NCI-H774 (cell line): Measurements from ENCODE around the gene VMO1.
"Not testable (repeated sequence)": the region's sequence is repeated elsewhere in the genome, so short reads cannot be mapped to it uniquely, and the experiment has no call there.

Source experiments
- DNase-seq: peaks from one replicate; lab custom pipeline; 2025; lab: John Stamatoyannopoulos, UW

Gene VMO1, protein sequence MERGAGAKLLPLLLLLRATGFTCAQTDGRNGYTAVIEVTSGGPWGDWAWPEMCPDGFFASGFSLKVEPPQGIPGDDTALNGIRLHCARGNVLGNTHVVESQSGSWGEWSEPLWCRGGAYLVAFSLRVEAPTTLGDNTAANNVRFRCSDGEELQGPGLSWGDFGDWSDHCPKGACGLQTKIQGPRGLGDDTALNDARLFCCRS

DNA sequence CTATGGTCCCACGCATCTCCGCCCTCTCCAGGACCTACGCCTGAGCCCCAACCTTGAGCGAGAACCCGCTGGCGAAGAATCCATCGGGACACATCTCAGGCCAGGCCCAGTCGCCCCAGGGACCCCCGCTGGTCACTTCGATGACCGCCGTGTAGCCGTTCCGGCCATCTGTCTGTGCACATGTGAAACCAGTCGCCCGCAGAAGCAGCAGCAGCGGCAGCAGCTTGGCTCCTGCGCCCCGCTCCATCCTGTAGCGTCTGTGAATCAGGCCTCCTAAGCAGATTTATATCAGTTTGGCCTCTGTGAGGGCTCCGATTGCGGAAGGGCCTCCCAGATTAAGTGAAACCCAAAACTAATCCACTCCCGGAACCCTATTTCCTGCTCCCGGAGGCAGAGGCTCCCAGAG, at the start of gene VMO1:
Gene VMO1 (minus strand): TSS at position 259 of the 406 bp plus-strand sequence. CDS start 12 bp downstream, at position 247.
- no peak for DNase-seq

DNA sequence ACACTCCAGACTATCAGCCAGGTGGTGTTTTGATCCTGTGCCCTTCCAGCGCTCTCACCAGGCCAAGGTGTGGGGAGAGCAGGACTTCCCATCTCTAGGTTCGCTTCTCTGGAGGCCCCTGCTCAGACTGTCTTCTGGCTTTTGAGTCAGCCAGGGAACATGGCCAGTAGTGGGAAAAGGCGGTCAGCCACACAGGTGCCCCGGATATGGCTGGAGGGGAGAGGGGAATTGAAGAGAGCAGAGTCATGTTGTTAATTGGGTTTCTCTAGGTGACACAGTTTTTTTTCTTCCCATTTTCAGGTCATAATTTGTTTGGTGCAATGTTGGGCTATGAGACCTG, 48.5 kb upstream of the VMO1 start:
- no peak for DNase-seq

DNA sequence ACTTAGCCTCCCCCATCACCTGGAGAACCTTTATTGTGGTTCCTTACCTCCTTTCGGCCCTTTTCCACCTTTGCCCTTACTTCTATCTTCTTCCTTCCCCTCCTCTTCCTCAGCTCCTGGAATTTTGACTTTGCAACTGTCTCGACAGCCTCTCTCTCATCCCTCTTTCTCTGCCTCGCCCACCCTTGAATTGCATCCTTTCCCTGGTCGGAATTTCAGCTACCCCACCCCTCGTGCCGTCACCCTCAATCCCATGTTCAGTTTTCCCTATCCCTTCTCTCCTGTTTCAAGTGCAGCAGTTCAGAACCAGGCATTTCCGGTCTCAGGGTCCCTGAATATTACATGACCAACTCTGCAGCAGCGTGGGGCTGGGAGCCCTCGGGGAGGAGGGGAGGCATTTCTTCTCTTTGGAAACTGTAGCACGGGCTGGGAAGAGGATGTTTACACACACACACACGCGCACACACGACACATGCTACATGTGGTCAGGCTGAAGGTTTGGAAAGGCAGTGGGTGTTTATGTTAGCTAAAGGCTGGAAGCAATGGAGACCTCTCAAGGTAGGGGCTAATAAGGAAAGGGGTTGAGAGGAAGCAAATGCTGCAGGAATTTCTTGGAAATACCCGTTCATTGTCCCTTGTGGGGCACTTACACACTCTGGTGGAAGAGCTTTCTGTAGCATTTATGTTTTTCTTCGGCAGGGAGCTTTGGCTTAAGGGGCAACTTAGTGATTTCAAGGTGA, 47.9 kb upstream of the VMO1 start:
- no peak for DNase-seq

DNA sequence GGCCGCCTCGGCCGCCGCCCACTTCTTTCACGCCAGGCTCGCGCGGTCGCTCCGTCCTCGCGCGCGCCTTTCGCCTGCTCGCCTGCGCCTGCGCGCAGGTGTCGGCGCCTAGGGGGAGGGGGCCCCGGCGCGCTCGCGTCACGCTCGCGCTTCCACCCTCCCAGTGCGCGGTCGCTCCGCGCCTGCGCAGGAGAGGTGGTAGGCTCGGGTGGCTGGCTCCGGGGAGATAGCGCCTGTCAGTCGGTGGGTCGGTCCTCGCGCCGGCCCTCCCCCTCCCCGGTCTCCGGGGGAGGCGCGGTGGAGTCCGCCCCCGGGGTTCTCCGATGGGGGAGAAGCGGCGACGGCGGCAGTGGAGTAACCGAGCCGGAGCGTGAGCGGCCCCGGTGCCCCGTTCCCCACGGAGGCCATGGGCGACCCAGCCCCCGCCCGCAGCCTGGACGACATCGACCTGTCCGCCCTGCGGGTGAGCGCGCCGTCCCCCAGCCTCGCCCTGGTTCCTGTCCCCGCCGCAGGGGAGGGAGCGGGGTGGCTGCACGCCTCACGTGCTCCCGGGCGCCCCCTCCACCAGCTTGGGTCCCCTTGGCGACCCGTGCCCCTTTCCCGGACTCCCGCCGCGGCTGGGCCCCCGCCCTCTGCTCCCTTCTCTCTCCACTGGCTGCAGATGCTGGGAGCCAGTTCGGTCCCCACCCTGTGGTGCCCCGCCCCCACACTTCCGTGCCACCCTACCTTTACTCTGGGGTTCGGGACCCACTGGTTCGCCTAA, 47.2 kb upstream of the VMO1 start, which contains the start of gene MINK1:
Gene MINK1 (plus strand): TSS at position 163 of the 763 bp plus-strand sequence. CDS start 244 bp downstream, at position 407.
- DNase-seq = peak; percentile 79

DNA sequence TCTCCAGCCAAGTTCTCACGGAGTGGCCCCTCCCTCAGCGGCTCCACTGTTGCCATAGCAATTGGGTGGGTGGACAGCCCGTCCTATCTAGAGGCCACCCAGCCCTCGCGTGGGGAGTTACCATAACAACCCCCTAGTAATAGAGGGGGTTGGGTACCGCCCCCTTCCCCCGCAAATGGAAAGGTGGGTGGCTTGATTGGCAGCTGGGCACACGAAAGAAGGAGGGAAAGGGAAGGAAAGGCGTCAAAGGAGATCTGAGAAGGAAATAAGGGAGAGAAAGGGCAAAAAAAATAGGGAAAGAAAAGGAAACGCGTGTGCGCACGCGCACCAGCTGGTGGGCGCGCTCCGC, 46.6 kb upstream of the VMO1 start:
- not testable (repeated sequence) for DNase-seq

DNA sequence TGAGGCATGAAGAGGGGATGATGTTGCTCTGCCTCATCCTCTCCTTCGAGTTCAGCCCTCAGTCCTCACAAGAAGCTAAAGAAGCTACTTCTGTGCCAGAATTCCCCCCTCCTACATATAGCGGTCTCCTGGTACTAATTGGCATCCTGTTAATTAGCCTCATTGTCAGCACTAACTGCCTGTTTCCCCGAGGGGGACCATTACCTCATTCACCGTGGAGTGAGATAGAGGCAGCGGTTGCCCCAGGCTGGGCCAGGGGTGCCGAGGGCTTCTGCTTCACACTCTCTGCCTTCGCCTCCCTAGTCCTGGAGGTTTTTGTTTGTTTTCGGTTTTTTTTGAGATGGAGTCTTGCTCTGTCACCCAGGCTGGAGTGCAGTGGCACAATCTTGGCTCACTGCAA, 41.2 kb upstream of the VMO1 start:
- no peak for DNase-seq

DNA sequence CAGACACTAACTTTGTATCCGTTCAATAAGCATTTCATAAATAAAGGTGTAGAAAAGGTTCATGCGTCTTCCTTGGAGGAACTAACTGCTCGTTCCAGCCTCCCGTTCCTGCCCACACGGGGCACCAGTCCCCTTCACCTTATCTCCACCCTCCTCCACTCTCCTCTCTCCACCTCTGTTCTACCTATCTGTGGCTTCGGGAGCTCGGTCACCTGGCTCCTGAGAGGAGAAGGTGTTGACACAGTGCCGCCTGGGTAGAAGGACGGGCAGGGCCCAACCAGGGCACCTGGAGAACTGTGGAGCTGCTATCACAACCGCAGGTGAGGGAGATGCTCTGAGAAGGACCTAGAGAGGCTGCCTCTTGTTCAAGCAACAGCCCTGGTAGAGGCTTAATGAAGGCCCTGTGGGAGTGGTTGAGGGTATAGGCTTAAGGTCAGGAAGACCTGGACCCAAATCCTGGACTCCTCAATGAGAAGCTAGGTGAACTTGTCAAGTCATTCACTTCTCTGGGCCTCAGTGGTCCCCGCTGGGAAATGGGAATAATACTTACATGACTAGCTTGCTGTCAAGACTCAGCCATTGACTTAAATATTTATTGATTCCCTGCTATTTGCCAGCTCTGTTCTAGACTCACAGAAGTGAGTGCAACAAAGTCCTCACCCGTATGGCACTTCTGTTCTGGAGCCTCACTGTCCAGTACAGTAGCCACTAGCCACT, 37.4 kb upstream of the VMO1 start:
- DNase-seq = no peak

DNA sequence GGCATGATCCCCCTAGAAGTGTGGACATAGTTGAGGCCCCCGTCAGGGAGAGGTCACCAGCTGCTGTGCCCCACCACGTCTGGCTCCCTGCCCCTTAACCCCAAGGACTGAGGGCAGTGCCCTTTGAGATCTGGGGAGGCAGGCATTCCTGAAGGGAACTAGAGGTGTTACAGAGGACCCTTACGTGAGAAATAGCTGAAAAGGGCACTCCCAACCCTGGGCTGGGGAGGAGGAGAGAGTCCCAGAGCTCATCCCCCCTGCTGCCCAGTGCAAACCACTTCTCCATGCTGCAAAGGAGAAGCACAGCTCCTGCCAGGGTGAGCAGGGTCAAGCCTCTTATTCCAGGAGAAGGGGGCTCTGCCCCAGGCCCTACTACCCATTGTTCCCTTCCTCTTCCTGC, 36.7 kb upstream of the VMO1 start:
- DNase-seq = no peak

DNA sequence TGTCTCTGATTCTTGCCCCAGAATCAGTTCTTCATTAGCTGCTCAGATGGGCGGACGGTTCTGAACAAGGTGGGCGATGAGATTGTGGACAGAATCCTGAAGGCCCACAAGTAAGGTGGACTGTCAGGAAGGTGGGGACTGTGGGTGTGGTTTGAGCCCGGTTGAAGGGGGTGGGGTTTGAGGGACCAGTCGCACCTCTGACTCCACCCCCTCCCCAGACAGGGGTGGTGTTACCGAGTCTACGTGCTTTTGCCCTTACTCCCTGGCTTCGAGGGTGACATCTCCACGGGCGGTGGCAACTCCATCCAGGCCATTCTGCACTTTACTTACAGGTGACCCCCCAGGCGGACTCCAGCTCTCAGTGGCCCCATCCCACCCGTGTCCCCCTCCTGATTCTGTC, 32.1 kb upstream of the VMO1 start:
- DNase-seq = no peak

DNA sequence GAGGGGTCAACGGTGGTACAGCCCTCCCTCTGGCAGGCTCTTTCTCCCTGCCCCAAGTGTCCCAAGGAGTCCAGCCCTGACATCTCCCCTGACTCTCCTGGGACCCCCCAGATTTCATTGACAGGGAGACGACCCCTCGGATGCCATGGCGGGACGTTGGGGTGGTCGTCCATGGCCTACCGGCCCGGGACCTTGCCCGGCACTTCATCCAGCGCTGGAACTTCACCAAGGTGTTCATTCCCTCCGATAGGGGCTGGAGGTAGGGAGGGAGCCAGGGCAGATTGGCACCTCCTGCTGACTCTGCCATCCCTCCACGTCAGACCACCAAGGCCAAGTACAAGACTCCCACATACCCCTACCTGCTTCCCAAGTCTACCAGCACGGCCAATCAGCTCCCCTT, 30.7 kb upstream of the VMO1 start:
- DNase-seq = no peak

DNA sequence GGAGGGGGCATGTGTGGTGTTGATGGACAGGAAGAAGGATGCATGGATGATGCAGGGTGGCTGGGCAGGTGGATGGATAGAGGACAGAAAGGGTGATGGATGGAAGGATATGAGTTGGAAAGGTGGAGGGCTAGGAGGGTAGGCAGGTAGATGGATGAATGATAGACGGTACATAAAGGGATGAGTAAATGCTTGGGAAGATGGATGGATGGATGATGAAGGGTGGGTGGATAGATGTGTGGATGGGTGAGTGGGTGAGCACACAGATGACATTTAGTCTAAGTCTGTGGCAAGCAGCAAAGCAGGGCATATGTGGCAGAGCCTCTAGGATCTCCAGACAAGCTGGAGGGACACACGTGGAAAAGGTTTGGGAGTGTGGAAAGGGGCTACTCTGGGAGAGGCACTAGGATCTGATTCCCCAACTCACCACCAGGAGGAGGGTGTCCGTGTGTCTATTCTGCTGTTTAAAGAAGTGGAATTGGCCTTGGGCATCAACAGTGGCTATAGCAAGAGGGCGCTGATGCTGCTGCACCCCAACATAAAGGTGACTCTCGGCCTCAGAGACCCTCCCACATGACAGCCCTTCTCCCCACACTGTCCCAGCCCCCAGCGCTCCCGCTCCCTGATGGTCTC, 29.0 kb upstream of the VMO1 start:
- DNase-seq = no peak

DNA sequence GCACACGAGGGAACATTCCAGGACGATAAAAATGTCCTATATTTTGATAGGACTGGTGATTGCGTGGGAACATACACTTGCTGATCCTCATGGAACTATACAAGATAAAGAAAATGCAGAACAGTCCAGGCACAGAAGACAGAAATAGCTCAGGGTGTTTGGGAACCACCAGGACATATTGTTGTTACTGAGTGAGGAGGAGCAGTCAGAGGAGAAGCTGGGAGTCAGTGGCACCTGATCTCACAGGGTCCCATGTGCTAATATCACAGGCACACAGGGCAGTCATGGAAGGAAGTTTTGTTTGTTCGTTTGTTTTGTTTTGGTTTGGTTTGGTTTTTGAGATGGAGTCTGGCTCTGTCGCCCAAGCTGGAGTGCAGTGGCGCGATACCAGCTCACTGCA, 26.5 kb upstream of the VMO1 start:
- no peak for DNase-seq

DNA sequence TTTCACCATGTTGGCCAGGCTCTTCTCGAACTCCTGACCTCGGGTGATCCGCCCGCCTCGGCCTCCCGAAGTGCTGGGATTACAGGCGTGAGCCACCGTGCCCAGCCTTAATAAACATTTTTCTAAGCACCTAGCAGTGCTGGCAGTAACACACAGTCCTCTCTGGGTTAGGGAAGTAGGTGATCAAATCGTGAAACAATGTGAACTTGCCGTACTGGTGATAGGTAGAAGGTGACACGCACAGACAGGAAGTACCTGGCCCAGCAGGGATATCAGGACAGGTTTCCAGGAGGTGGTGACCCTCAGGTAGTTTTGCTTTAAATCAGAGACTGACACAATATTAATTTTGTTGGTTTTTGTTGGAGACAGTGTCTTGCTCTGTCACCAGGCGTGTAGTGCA, 25.3 kb upstream of the VMO1 start:
- DNase-seq = no peak

DNA sequence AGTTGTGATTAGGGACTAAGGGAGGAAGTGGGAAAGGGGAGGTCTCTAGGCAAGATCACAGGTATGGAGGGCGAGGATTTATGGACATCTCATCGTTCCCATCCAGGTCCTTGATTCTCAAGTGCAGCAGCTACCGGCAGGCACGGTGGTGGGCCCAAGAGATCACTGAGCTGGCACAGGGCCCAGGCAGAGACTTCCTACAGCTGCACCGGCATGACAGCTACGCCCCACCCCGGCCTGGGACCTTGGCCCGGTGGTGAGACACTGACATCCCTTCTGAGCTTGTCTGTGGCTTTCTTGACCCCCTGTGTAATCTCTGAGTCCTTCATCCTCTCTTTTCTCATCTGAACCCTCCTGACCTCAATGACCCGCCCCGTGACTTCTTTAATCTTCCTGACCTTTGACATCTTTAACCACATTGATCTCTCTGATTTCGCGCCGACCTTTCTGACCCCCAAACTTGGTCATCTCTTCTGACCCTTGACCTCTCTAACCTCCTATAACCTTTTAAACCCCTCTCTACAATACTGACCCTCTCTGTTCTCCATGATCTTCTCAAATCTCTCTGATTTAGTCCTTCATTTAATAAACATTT, 24.6 kb upstream of the VMO1 start:
- no peak for DNase-seq

DNA sequence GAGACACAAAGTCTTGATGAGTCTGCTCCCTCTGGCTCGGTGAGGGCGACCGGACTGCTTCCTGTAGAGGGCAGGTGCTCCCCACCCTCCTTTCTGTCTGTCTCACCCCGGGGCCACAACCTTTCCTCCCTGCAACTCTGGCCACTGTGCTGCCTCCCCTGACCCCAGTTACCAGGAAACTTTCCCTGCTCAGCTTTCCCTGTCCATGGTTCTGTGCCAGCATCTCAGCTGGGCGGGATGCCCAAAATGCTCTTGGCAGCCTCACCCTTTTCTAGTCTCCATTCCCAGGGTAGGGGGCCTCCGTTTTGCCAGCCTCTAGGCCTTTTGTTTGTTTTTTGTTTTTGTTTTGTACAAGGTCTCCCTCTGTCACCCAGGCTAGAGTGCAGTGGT, 22.2 kb upstream of the VMO1 start:
- no peak for DNase-seq

DNA sequence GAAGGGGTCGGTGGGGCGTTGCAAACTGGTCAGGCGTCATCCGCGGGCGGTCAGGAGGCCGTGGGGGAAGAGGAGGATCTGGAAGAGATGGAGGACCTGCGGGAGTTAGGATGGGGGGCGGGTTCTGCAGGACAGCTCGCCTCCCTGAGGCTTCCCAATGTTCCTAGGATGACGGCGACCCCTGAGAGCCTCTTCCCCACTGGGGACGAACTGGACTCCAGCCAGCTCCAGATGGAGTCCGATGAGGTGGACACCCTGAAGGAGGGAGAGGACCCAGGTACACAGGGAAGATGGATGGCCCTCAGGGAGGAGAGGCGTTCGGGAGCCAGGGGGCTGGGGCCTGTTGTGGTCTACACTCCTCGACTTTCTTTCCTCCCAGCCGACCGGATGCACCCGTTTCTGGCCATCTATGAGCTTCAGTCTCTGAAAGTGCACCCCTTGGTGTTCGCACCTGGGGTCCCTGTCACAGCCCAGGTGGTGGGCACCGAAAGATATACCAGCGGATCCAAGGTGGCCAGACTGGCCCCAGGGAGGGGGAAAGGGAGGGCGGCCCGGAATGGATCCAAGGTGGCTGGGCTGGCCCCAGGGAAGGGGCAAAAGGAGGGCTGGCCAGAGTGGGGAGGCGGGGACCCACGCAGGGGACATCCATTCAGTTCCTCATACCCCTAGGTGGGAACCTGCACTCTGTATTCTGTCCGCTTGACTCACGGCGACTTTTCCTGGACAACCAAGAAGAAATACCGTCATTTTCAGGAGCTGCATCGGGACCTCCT, 21.6 kb upstream of the VMO1 start:
- DNase-seq = no peak

DNA sequence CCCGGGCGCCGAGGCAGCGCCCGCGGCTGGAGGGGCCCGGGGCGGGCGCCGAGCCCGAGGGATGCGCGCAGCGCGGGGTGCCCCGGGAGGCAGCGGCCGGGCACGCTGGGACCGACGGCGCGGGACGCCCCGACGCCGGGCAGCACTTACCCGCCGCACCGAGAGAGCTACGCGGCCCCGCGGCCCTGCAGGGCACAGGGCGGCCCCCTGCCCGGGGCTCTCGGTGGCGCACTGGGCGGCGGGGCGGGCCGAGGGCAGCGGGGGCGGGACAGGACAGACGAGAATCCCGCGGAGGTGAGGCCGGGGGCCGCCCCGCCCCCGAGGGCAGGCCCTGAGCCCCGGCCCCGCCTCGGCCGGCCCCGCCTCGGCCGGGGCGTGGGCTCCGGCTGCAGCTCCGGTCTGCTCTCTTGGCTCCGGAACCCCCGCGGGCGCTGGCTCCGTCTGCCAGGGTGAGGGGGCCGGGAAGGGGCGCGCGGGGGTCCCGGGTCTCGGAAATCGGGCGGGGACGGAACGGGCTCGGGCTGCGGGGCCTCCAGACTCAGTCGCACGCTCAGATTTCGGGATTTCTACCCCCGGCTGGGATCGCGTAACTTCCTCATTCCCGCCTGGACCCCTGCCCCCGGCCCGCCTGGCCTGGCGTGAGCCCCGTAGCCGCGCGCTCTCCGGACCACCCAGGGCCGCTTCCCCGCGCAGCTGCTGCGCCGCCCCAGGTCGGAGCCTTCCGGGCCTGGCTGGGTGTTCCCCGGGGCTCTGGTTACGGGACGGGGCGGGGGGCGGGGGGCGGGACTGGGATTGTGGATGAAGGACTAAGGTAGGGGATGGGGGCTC, 20.8 kb upstream of the VMO1 start, which contains the start of gene PLD2:
Gene PLD2 (plus strand): TSS at position 376 of the 828 bp plus-strand sequence. CDS start 621 bp downstream, outside the sequence.
- peak; percentile 71 for DNase-seq

DNA sequence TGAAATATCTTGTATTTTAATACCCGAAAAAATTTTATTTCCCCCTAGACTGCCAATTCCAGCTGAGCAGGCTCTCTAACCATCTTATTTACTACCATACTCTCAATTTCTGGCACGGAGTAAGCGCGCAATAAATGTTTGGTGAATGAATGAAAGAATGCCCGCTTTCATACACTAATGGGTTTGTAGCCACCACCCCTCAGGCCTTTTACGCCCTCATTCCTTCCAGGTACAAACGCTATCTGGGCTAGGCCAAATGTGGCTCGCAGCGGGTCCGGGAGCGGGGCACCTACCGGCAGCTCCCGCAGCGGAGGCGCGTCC, 20.3 kb upstream of the VMO1 start:
- DNase-seq = no peak

DNA sequence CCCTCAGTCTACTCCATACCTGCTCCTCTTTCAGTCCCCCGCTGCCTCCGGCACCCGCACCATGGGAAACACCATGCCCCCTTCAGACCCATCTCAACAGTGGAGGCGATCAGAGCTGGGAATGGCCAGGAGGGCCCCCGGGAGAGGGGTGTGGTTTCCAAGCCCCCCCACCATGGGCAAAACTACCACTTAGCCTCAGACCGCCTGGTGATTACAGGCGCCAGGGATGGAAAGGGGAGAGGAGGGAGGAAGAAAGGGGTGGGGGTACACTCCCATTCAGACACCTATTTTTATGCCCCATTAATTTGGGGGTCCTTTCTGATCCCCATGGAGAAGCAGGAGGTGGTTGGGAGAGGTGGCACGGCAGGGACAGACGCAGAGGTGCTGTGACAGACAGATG, 16.1 kb upstream of the VMO1 start, which contains the start of gene C17orf114:
Gene C17orf114 (minus strand): TSS at position 101 of the 400 bp plus-strand sequence.
- no peak for DNase-seq
